Neural progenitor cell (in vitro differentiated cells): ENCODE results near the gene PSMD11.

Experiments used
- CTCF ChIP-seq: fragments of 200-600 bp; sonication (generic); IDR thresholded peaks from 2 replicates; pipeline ENCODE4 v1.5.1; 2017; ENCODE audit warnings: antibody characterized with exemption, mild to moderate bottlenecking
- EZH2 ChIP-seq: fragments of 200-600 bp; sonication (generic); IDR thresholded peaks from 2 replicates; pipeline ENCODE4 v1.6.1; 2017; ENCODE audit warnings: antibody characterized with exemption, mild to moderate bottlenecking, moderate library complexity

- no peak for TF ChIP-seq CTCF
- no peak for TF ChIP-seq EZH2
Observed at GRCh38 chr17:32484628-32485027, 40.3 kb downstream of the PSMD11 start.
